HepG2 (cell line): ENCODE data around the gene SMIM22. TPM values are rescaled to one million over a fixed set of nuclear protein-coding genes. Genes with fewer than 3 reads are reported as not detected.
A peak's percentile ranks its signal among the peaks of the same experiment; 100 is the strongest.

Experiments
- AHR ChIP-seq: IDR thresholded peaks from 2 replicates; pipeline ENCODE4 v1.6.1; 2018; ENCODE audit warnings: missing genetic modification reagents, missing compliant biosample characterization
- BCL6 ChIP-seq: IDR thresholded peaks from 2 replicates; pipeline ENCODE4 v1.6.1; 2016; ENCODE audit warnings: missing genetic modification reagents, missing compliant biosample characterization
- CSRNP1 ChIP-seq: sonication (generic); formaldehyde crosslinking; IDR thresholded peaks from 2 replicates; pipeline ENCODE4 v1.8.1; 2023; ENCODE audit warnings: mild to moderate bottlenecking, missing genetic modification reagents
- MLLT10 ChIP-seq: sonication (generic); formaldehyde crosslinking; IDR thresholded peaks from 2 replicates; pipeline ENCODE4 v1.4.0; 2020; ENCODE audit warnings: missing genetic modification reagents
- MTERF4 ChIP-seq: sonication (generic); formaldehyde crosslinking; IDR thresholded peaks from 2 replicates; pipeline ENCODE4 v1.8.0; 2023; ENCODE audit warnings: mild to moderate bottlenecking, missing genetic modification reagents
- MXD3 ChIP-seq: IDR thresholded peaks from 2 replicates; pipeline ENCODE4 v1.6.1; 2016; ENCODE audit warnings: mild to moderate bottlenecking, missing biosample characterization, missing genetic modification reagents
- NONO ChIP-seq, 2 experiments: fragments of 450-650 bp in 1 of 2; sonication (generic) in 1 of 2; formaldehyde crosslinking in 1 of 2; IDR thresholded peaks in 1 of 2; conservative IDR thresholded peaks in 1 of 2; 2 replicates each; pipeline versions ENCODE4 v1.6.1 to v1.8.0; 2017 to 2022; ENCODE audit warnings: mild to moderate bottlenecking in 1 of 2, missing genetic modification reagents in 1 of 2, moderate library complexity in 1 of 2
- SATB2 ChIP-seq: sonication (generic); formaldehyde crosslinking; IDR thresholded peaks from 2 replicates; pipeline ENCODE4 v1.5.0; 2020; ENCODE audit warnings: missing genetic modification reagents
- THAP11 ChIP-seq: IDR thresholded peaks from 2 replicates; pipeline ENCODE4 v1.6.1; 2016; ENCODE audit warnings: missing biosample characterization, missing genetic modification reagents
- TMF1 ChIP-seq: sonication (generic); formaldehyde crosslinking; IDR thresholded peaks from 2 replicates; pipeline ENCODE4 v1.8.1; 2022; ENCODE audit warnings: low read depth, missing genetic modification reagents
- WIZ ChIP-seq: sonication (generic); formaldehyde crosslinking; IDR thresholded peaks from 2 replicates; pipeline ENCODE4 v1.5.1; 2020; ENCODE audit warnings: mild to moderate bottlenecking, missing genetic modification reagents
- ZBTB2 ChIP-seq: sonication (generic); formaldehyde crosslinking; IDR thresholded peaks from 2 replicates; pipeline ENCODE4 v1.8.0; 2022; ENCODE audit warnings: low read depth, missing genetic modification reagents
- ZFP36L2 ChIP-seq: sonication (generic); formaldehyde crosslinking; IDR thresholded peaks from 2 replicates; pipeline ENCODE4 v1.4.0; 2020; ENCODE audit warnings: missing genetic modification reagents
- ZFP91 ChIP-seq: sonication (generic); formaldehyde crosslinking; IDR thresholded peaks from 2 replicates; pipeline ENCODE4 v1.9.0; 2022; ENCODE audit warnings: missing genetic modification reagents, mild to moderate bottlenecking, borderline replicate concordance
- ZNF296 ChIP-seq: sonication (generic); formaldehyde crosslinking; conservative IDR thresholded peaks from 2 replicates; pipeline ENCODE4 v1.5.0; 2020; ENCODE audit warnings: mild to moderate bottlenecking, missing genetic modification reagents
- ZNF687 ChIP-seq: sonication (generic); formaldehyde crosslinking; IDR thresholded peaks from 2 replicates; pipeline ENCODE4 v1.5.1; 2020; ENCODE audit warnings: mild to moderate bottlenecking, missing genetic modification reagents, moderate library complexity
- ZNF749 ChIP-seq: sonication (generic); formaldehyde crosslinking; IDR thresholded peaks from 2 replicates; pipeline ENCODE4 v1.8.0; 2022; ENCODE audit warnings: mild to moderate bottlenecking, missing genetic modification reagents, moderate library complexity, borderline replicate concordance
- polyA plus RNA-seq, 8 experiments: library from polyadenylated mRNA; depleted of rRNA in 3 of 8; stranded (reverse) in 7 of 8; unstranded in 1 of 8; fragments of >200 nt; fragmentation: Illumina TruSeq in 4 of 8; extraction: Trizol in 4 of 8; gene quantifications; 2 replicates each; pipeline versions ENCODE4 v1.2.1 to v1.2.3, GENCODE V29; 2011 to 2016; ENCODE audit warnings: low read depth in 4 of 8, missing spikeins in 1 of 8, mixed read lengths in 1 of 8; ENCODE audit not compliant: insufficient read depth in 1 of 8
- total RNA-seq, 5 experiments: library from RNA; depleted of rRNA; stranded (reverse); fragments of >200 nt; fragmentation: Illumina TruSeq; extraction: Trizol; gene quantifications; 2 replicates each; pipeline ENCODE4 v1.2.3, GENCODE V29; 2016; ENCODE audit warnings: low read depth in 1 of 5

The SMIM22 gene
- total and polyA plus RNA-seq, 2 of the 13 experiments (the other 11 are each of a cell fraction or from before 2014, with no cell fraction given) = not detected

GRCh38 chr16:4802659-4803287 is 7.6 kb downstream of the SMIM22 start (continued):
- TF ChIP-seq SATB2 (CRISPR knock-in tag) (no peak), MLLT10 (no peak), ZNF687 (0 out of 2 replicates have a peak, but pooled peaks have one; percentile 31), ZFP36L2 (CRISPR knock-in tag) (no peak), BCL6 (CRISPR knock-in tag) (no peak), CSRNP1 (no peak), WIZ (CRISPR knock-in tag) (no peak), MXD3 (CRISPR knock-in tag) (peak; percentile 35; the same call in 1 of the 2 replicates), TMF1 (CRISPR knock-in tag) (no peak), AHR (CRISPR knock-in tag) (no peak), ZBTB2 (CRISPR knock-in tag) (peak; percentile 68), MTERF4 (CRISPR knock-in tag) (no peak), ZNF296 (CRISPR knock-in tag) (no peak), ZNF749 (CRISPR knock-in tag) (no peak), ZFP91 (CRISPR knock-in tag) (no peak), THAP11 (CRISPR knock-in tag) (peak; percentile 66; the same call in 1 of the 2 replicates), NONO (IDR thresholded peaks at IDR 0.05) (no peak), NONO (CRISPR knock-in tag; conservative IDR thresholded peaks at IDR 0.05) (peak; percentile 35)
